Endothelial cell of umbilical vein (primary cell): Measurements from ENCODE around the gene OR1J4. TPM values are rescaled to one million over a fixed set of nuclear protein-coding genes. Genes with fewer than 3 reads are reported as not detected.

ENCODE experiments used
- Bru-seq: library from RNA; stranded (reverse); fragments of 400-500 nt; gene quantifications from one replicate; lab custom pipeline; 2021; lab: Mats Ljungman, UMichigan
- BruChase-seq, 2 experiments: library from RNA; stranded (reverse); fragments of 400-500 nt; gene quantifications; one replicate each; lab custom pipeline; 2021; lab: Mats Ljungman, UMichigan
- BruUV-seq: library from RNA; stranded (reverse); fragments of 400-500 nt; replicated peaks from 2 replicates; lab custom pipeline; 2021; lab: Mats Ljungman, UMichigan
- CTCF ChIA-PET: fragments of 300-600, 350-600 bp; sonication (Branson Sonifier 250); formaldehyde crosslinking; loops from one replicate; lab custom pipeline; 2021; ENCODE audit warnings: antibody characterized with exemption, inconsistent platforms; lab: Charles Lee
- POLR2A ChIA-PET: fragments of 300-600, 350-600 bp; sonication (Branson Sonifier 250); formaldehyde crosslinking; loops from one replicate; lab custom pipeline; 2021; ENCODE audit warnings: antibody characterized with exemption, inconsistent platforms; lab: Charles Lee
- DNase-seq: peaks from one replicate; pipeline ENCODE4 v3.0.0-alpha.2; 2011; ENCODE audit warnings: low read depth, low spot score
- FAIRE-seq: peaks from 2 replicates; lab custom pipeline; 2011; peaks lifted over from hg19 to GRCh38; lab: Jason Lieb, UNC
- H2AFZ ChIP-seq: 2 replicates; pipeline ENCODE4 v1.6.0; 2012; ENCODE audit warnings: low read depth, low read length, control low read depth, inconsistent platforms
- H3K27ac ChIP-seq: 2 replicates; pipeline ENCODE4 v1.5.1; 2011; ENCODE audit warnings: low read depth, mild to moderate bottlenecking, control low read depth, low read length, moderate library complexity; ENCODE audit not compliant: insufficient read depth
- H3K27me3 ChIP-seq, 2 experiments: 2 replicates each; pipeline versions ENCODE4 v1.6.0 to v1.6.1; 2011; ENCODE audit warnings: low read length in 2 of 2, mixed read lengths in 1 of 2; ENCODE audit not compliant: control insufficient read depth in 2 of 2, insufficient read depth in 2 of 2
- H3K36me3 ChIP-seq, 2 experiments: 2 replicates in 1 of 2; 3 replicates in 1 of 2; pipeline ENCODE4 v1.5.1; 2011; ENCODE audit warnings: low read length in 2 of 2, mild to moderate bottlenecking in 1 of 2, moderate library complexity in 1 of 2; ENCODE audit not compliant: control insufficient read depth in 2 of 2, insufficient read depth in 2 of 2; ENCODE audit errors: extremely low read depth in 1 of 2
- H3K4me1 ChIP-seq: 3 replicates; pipeline ENCODE4 v1.5.1; 2011; ENCODE audit warnings: mild to moderate bottlenecking, low read length; ENCODE audit not compliant: control insufficient read depth, insufficient read depth; ENCODE audit errors: extremely low read depth
- H3K4me2 ChIP-seq: 2 replicates; pipeline ENCODE4 v1.6.1; 2011; ENCODE audit warnings: low read length, control low read depth, mixed read lengths; ENCODE audit not compliant: insufficient read depth
- H3K4me3 ChIP-seq, 3 experiments: fragments of 200-600 bp in 1 of 3; sonication (generic), shearing (Covaris generic) in 1 of 3; replicated peaks in 1 of 3; 2 replicates each; pipeline ENCODE4 v1.5.1; 2011 to 2016; ENCODE audit warnings: control low read depth in 3 of 3, low read length in 3 of 3, mild to moderate bottlenecking in 2 of 3, inconsistent platforms in 1 of 3, low read depth in 1 of 3, moderate library complexity in 1 of 3; ENCODE audit not compliant: insufficient read depth in 1 of 3
- H3K79me2 ChIP-seq: 2 replicates; pipeline ENCODE4 v1.6.0; 2012; ENCODE audit warnings: low read length, inconsistent platforms; ENCODE audit not compliant: control insufficient read depth, insufficient read depth
- H3K9ac ChIP-seq: replicated peaks from 2 replicates; pipeline ENCODE3; 2011; ENCODE audit warnings: low read length, control low read depth; ENCODE audit not compliant: insufficient read depth; ENCODE audit errors: extremely low read depth
- H3K9me1 ChIP-seq: replicated peaks from 3 replicates; pipeline ENCODE4 v1.6.0; 2011; ENCODE audit warnings: mild to moderate bottlenecking, low read length; ENCODE audit not compliant: control insufficient read depth, insufficient read depth; ENCODE audit errors: extremely low read depth
- H3K9me3 ChIP-seq: replicated peaks from 2 replicates; pipeline ENCODE4 v1.5.1; 2012; ENCODE audit warnings: low read length, inconsistent platforms; ENCODE audit not compliant: control insufficient read depth, insufficient read depth
- H4K20me1 ChIP-seq: replicated peaks from 2 replicates; pipeline ENCODE3; 2011; ENCODE audit warnings: mild to moderate bottlenecking, low read length; ENCODE audit not compliant: control insufficient read depth, insufficient read depth; ENCODE audit errors: extremely low read depth
- EZH2 ChIP-seq: IDR thresholded peaks from 2 replicates; pipeline ENCODE4 v1.6.1; 2012; ENCODE audit warnings: borderline replicate concordance, low read depth, mild to moderate bottlenecking, moderate library complexity, low read length, inconsistent platforms; ENCODE audit not compliant: severe bottlenecking
- FOS ChIP-seq: IDR thresholded peaks from 2 replicates; pipeline ENCODE4 v1.6.1; 2011; ENCODE audit warnings: mild to moderate bottlenecking, low read length, moderate library complexity, borderline replicate concordance; ENCODE audit not compliant: insufficient read depth
- GATA2 ChIP-seq: IDR thresholded peaks from 2 replicates; pipeline ENCODE4 v1.7.0; 2011; ENCODE audit warnings: low read depth, mild to moderate bottlenecking, moderate library complexity, mixed read lengths, low read length; ENCODE audit not compliant: insufficient read length, insufficient read depth
- JUN ChIP-seq: IDR thresholded peaks from 2 replicates; pipeline ENCODE4 v1.6.1; 2011; ENCODE audit warnings: borderline replicate concordance, low read depth; ENCODE audit not compliant: insufficient read length, insufficient read depth
- MYC ChIP-seq: IDR thresholded peaks from one replicate; pipeline ENCODE4 v1.6.1; 2011; ENCODE audit warnings: mild to moderate bottlenecking, low read depth, low read length
- POLR2A ChIP-seq: IDR thresholded peaks from 2 replicates; pipeline ENCODE4 v1.6.1; 2012; ENCODE audit warnings: low read depth, mild to moderate bottlenecking, control low read depth, low read length
- POLR2AphosphoS5 ChIP-seq: IDR thresholded peaks from 2 replicates; pipeline ENCODE4 v1.6.1; 2012; ENCODE audit warnings: low read depth, mild to moderate bottlenecking, control low read depth, low read length, moderate library complexity; ENCODE audit not compliant: insufficient read depth
- dilution Hi-C: fragments of 300-500 bp; cut with MboI; formaldehyde crosslinking; loops from one replicate; pipeline ENCODE4 v1.15.0; 2019; ENCODE audit warnings: low sequenced_read_pairs; ENCODE audit not compliant: extremely low pct_ligation_motif_present
- intact Hi-C: fragments of 100-400 bp; cut with micrococcal nuclease; formaldehyde crosslinking; loops from one replicate; pipeline ENCODE4 v1.10.0; 2022
- long read RNA-seq: library from polyadenylated mRNA; stranded (forward); transcript quantifications from one replicate; pipeline ENCODE4 v2.0.0, GENCODE V29; 2021
- polyA minus RNA-seq, 3 experiments: library from RNA; depleted of rRNA, polyadenylated mRNA; stranded (reverse); fragments of >200 nt; gene quantifications; 1 replicate in 1 of 3; 2 replicates in 2 of 3; pipeline ENCODE4 v1.2.3, GENCODE V29; 2011
- polyA plus RNA-seq, 4 experiments: library from polyadenylated mRNA; depleted of rRNA in 3 of 4; stranded (reverse) in 3 of 4; unstranded in 1 of 4; fragments of >200 nt; gene quantifications; 2 replicates each; pipeline versions ENCODE4 v1.2.1 to v1.2.3, GENCODE V29; 2011 to 2012; ENCODE audit warnings: missing spikeins in 1 of 4
- total RNA-seq: library from RNA; stranded (reverse); gene quantifications from 2 replicates; pipeline ENCODE4 v1.2.3, GENCODE V29; 2021
- TF ChIP-seq, protein P1 (sequence below): IDR thresholded peaks from 2 replicates; pipeline ENCODE4 v1.6.1; 2011; ENCODE audit not compliant: insufficient read depth, insufficient read length
- TF ChIP-seq, protein P2 (sequence below), 2 donors: IDR thresholded peaks; 1 replicate in 1 of 2; 2 replicates in 1 of 2; pipeline ENCODE4 v1.5.1; 2011; ENCODE audit warnings: low read length in 2 of 2, mild to moderate bottlenecking in 2 of 2, moderate library complexity in 2 of 2, control low read depth in 1 of 2, inconsistent platforms in 1 of 2, low read depth in 1 of 2; ENCODE audit not compliant: insufficient read depth in 1 of 2; ENCODE audit errors: extremely low read depth in 1 of 2

Gene OR1J4, protein sequence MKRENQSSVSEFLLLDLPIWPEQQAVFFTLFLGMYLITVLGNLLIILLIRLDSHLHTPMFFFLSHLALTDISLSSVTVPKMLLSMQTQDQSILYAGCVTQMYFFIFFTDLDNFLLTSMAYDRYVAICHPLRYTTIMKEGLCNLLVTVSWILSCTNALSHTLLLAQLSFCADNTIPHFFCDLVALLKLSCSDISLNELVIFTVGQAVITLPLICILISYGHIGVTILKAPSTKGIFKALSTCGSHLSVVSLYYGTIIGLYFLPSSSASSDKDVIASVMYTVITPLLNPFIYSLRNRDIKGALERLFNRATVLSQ
- total RNA-seq (not detected in 2 replicates), polyA plus RNA-seq (not detected in 2 replicates), polyA minus RNA-seq (not detected in 2 replicates), Bru-seq, nascent RNA (not detected), BruChase-seq, experiment 1, labeled RNA remaining after a 6-hour chase (not detected), BruChase-seq, experiment 2, labeled RNA remaining after a 2-hour chase (percentile 32 among the genes with signal in this experiment)
- not detected in 2 replicates for polyA plus RNA-seq (2011; cell fraction: cytosol; rRNA removed)
- polyA plus RNA-seq (2011; cell fraction: nucleus; rRNA removed) = not detected in 2 replicates
- polyA plus RNA-seq (2012) = not detected in 2 replicates
- not detected for polyA minus RNA-seq (2011; cell fraction: cytosol; rRNA and poly(A)+ RNA removed)
- polyA minus RNA-seq (2011; cell fraction: nucleus; rRNA and poly(A)+ RNA removed) = not detected in 2 replicates
- long read RNA-seq = 0 reads

DNA sequence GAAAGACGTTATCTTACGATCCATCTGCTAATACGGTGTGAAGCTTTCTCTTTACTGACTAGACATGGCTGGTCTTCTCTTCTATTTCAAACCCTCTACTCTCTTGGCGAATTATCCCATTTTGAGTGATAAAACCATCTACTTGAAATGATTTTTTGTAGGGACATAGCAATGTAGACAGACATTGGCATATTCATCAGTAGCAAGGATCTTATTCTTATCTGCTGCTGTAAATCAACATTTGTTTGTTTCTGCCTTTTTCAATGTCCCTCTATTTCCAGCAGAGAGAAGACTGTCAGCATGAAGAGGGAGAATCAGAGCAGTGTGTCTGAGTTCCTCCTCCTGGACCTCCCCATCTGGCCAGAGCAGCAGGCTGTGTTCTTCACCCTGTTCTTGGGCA is at the start of gene OR1J4:
TSS of gene OR1J4 (plus strand) at position 301 of the 400 bp plus-strand sequence. CDS start at position 301, 0 bp downstream.
- no peak within 1 kb of the TSS for H3K4me2 ChIP-seq

More for the DNA sequence above, at the start of gene OR1J4:
- Histone ChIP-seq H3K27me3 (peaks cover 4 to 9% of the 10 kb centered on the region in 2 experiments), H3K9me1 (no peaks in the 10 kb centered on the region), H3K9me3 (no peaks in the 10 kb centered on the region), H3K36me3 (no peaks in the 10 kb centered on the region), H3K9ac (no peak within 1 kb of the TSS), H3K4me1 (no peaks in the 10 kb centered on the region), H3K4me3 (no peak within 1 kb of the TSS), H2AFZ (no peak within 1 kb of the TSS), H3K79me2 (no peaks in the 10 kb centered on the region), H4K20me1 (no peaks in the 10 kb centered on the region), H3K27ac (no peak within 1 kb of the TSS)
- BruUV-seq = no TSS peak
- FAIRE-seq (no peak), DNase-seq (no peak)
- dilution Hi-C loops (no loop called here), intact Hi-C loops (no loop called here)
- ChIA-PET CTCF (interaction anchor here (1.2 kb wide), 1 partner anchor 20 kb away, joined by 4 read pairs; no protein-coding TSS in a partner anchor), POLR2A (no interaction called here)
- no peak for TF ChIP-seq POLR2AphosphoS5
- TF ChIP-seq, protein P1, sequence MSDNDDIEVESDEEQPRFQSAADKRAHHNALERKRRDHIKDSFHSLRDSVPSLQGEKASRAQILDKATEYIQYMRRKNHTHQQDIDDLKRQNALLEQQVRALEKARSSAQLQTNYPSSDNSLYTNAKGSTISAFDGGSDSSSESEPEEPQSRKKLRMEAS = no peak
- TF ChIP-seq GATA2 = no peak
- no peak for TF ChIP-seq EZH2
- TF ChIP-seq JUN = no peak
- TF ChIP-seq FOS = no peak
- no peak for TF ChIP-seq MYC
- TF ChIP-seq POLR2A = no peak
- TF ChIP-seq, protein P2, sequence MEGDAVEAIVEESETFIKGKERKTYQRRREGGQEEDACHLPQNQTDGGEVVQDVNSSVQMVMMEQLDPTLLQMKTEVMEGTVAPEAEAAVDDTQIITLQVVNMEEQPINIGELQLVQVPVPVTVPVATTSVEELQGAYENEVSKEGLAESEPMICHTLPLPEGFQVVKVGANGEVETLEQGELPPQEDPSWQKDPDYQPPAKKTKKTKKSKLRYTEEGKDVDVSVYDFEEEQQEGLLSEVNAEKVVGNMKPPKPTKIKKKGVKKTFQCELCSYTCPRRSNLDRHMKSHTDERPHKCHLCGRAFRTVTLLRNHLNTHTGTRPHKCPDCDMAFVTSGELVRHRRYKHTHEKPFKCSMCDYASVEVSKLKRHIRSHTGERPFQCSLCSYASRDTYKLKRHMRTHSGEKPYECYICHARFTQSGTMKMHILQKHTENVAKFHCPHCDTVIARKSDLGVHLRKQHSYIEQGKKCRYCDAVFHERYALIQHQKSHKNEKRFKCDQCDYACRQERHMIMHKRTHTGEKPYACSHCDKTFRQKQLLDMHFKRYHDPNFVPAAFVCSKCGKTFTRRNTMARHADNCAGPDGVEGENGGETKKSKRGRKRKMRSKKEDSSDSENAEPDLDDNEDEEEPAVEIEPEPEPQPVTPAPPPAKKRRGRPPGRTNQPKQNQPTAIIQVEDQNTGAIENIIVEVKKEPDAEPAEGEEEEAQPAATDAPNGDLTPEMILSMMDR (IDR thresholded peaks at IDR 0.05; ENCODE audit: extremely low read depth in 1 of 2, insufficient read depth in 1 of 2, low read depth in 1 of 2, low read length in 2 of 2) = no peak
